ENCODE data around the gene RECK. TPM values are rescaled to one million over a fixed set of nuclear protein-coding genes. Genes with fewer than 3 reads are reported as not detected.

RECK gene
- total RNA-seq, 4 donors from 2014 or later = 14.3 to 37.7 (median 30.7) TPM

DNA sequence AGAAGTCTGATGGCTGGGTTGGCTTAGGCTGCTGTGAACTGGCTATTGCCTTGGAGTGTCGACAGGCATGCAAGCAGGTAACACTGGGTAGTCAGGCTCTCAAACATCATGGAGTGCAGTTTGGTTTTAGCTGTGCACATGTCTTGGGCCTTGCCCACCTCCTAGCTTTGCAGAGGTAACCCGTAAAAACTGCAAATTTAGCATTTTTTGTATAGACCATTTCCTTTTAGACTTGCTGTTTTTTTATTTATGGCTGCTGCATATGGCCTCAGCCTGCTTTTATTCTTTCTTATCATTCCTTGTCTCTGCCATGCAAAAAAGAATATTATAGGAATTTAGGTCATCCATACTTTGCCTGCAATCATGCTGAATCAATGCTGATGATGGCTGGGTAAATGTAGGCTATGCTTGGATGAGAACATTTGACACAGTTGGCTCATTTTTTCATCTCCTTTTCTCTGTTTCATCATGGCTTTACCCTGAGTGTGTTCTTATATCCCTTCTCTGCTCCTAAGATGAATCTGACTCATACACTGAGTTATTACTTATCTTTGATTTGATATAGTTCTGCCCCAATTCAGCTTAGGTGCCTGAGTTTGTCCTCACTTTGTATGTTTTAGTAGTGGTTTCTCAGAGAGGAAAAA is 27.2 kb downstream of the RECK start:
- H3K36me3 ChIP-seq = no peaks in the 10 kb centered on the region
- H3K4me3 ChIP-seq = no peak overlapping the region
- no peak overlapping the region for H3K27ac ChIP-seq
- no peak for DNase-seq
- H3K4me1 ChIP-seq = no peaks in the 10 kb centered on the region
- no peaks in the 10 kb centered on the region for H3K9me3 ChIP-seq
- intact Hi-C loops (cut with DNase I; ENCODE audit: low total_unique reads) = no loop called here
- no peaks in the 10 kb centered on the region for H3K27me3 ChIP-seq
- no peak for TF ChIP-seq POLR2A (IDR thresholded peaks at IDR 0.05)
- TF ChIP-seq, protein P1, sequence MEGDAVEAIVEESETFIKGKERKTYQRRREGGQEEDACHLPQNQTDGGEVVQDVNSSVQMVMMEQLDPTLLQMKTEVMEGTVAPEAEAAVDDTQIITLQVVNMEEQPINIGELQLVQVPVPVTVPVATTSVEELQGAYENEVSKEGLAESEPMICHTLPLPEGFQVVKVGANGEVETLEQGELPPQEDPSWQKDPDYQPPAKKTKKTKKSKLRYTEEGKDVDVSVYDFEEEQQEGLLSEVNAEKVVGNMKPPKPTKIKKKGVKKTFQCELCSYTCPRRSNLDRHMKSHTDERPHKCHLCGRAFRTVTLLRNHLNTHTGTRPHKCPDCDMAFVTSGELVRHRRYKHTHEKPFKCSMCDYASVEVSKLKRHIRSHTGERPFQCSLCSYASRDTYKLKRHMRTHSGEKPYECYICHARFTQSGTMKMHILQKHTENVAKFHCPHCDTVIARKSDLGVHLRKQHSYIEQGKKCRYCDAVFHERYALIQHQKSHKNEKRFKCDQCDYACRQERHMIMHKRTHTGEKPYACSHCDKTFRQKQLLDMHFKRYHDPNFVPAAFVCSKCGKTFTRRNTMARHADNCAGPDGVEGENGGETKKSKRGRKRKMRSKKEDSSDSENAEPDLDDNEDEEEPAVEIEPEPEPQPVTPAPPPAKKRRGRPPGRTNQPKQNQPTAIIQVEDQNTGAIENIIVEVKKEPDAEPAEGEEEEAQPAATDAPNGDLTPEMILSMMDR (IDR thresholded peaks at IDR 0.05) = no peak

DNA sequence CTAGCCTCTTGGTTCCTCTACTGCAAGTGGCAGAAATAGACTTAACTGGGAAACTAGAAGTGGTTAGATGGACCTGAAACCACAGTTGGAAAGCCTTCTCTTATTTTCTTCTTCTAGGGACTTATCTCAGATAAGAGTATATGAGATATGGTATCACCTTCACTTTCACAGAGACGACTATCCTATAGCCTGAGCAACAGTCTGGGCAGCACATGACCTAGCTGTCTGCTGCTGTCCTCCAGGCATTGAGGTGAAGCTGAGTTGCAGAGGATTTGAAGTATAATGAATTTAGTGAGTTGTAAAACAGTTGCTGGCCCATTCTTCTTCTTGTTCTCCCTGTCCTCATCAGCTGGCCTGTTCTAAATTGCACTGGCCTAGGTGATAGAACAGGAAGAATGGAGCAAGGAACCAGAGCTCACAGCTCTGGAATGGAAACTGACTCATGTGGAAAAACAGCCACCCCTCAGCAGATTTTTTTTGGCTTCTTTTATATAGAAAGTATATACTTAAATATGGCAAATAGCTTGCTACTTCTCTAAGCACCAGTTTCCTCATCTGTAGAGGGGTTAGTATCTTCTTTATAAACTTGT is 27.8 kb downstream of the RECK start:
- intact Hi-C loops (cut with DNase I; ENCODE audit: low total_unique reads) = no loop called here
- H3K4me1 ChIP-seq = no peaks in the 10 kb centered on the region
- DNase-seq = no peak
- H3K27me3 ChIP-seq = no peaks in the 10 kb centered on the region
- no peaks in the 10 kb centered on the region for H3K9me3 ChIP-seq
- TF ChIP-seq POLR2A (IDR thresholded peaks at IDR 0.05) = no peak
- TF ChIP-seq, protein P1 (IDR thresholded peaks at IDR 0.05) = no peak
- H3K36me3 ChIP-seq = no peaks in the 10 kb centered on the region
- H3K27ac ChIP-seq = no peak overlapping the region
- no peak overlapping the region for H3K4me3 ChIP-seq

DNA sequence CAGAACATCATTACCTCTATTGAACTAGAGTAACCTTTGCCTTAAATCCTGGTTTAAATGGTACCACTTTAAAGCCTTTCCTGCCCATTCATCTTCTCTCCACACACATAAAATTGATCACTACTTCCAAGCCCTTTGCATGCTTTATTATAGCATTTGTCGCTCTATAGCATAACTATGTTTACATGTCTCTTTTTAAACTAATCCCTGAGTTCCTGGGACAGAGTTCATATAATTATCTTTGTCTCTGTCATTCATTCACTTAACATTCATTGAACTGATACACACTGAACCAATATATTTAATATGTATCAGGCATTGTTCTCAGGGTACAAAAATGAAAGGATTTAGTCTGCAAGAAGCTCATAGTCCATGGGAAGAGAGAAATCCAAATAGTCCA is 37.3 kb downstream of the RECK start:
- Histone ChIP-seq H3K27ac (peak overlapping the region; percentile 6 to 43), H3K4me3 (no peak overlapping the region), H3K9me3 (no peaks in the 10 kb centered on the region), H3K27me3 (no peaks in the 10 kb centered on the region), H3K36me3 (no peaks in the 10 kb centered on the region), H3K4me1 (peaks cover 6 to 8% of the 10 kb centered on the region in 2 donors)
- no peak for DNase-seq
- intact Hi-C loops (cut with DNase I; ENCODE audit: low total_unique reads) = no loop called here
- TF ChIP-seq POLR2A (IDR thresholded peaks at IDR 0.05) = no peak
- TF ChIP-seq, protein P1 (IDR thresholded peaks at IDR 0.05) = no peak

DNA sequence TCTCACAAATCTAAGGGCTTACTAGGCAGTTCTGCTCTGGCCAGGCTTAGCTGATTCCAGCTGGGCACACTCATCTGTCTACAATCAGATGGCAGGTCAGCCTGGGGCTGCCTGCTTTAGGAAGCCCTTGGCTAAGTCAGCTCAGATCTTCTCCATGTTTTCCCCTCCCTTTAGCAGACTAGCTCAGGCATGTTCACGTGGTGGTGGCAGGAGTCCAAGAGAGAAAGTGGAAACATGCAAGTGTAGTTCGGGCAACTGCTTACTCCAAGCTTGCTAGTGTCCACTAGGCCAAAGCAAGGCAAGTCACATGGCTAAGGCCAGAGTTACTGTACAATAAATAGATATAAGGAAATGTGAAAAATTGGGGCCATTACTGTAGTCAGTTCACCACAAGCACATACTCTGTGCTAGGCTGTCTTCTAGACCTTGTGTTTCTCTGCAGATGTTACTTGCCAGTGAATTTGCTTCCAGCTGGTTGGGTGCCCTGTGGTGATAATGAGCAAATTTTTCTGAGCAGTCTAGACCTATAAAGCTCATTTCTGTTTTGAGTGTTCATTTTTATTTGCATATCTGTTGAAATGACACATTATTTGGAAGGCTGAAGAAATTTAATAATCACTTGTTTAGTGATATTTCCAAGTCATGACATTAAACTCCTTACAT is 38.3 kb downstream of the RECK start:
- H3K4me1 ChIP-seq = peaks cover 6 to 8% of the 10 kb centered on the region in 2 donors
- intact Hi-C loops (cut with DNase I; ENCODE audit: low total_unique reads) = no loop called here
- no peaks in the 10 kb centered on the region for H3K27me3 ChIP-seq
- no peaks in the 10 kb centered on the region for H3K9me3 ChIP-seq
- peak overlapping the region; percentile 6 to 43 for H3K27ac ChIP-seq
- TF ChIP-seq, protein P1 (IDR thresholded peaks at IDR 0.05) = no peak
- TF ChIP-seq POLR2A (IDR thresholded peaks at IDR 0.05) = no peak
- H3K4me3 ChIP-seq = no peak overlapping the region
- peak; percentile 82 to 88 for DNase-seq
- no peaks in the 10 kb centered on the region for H3K36me3 ChIP-seq

DNA sequence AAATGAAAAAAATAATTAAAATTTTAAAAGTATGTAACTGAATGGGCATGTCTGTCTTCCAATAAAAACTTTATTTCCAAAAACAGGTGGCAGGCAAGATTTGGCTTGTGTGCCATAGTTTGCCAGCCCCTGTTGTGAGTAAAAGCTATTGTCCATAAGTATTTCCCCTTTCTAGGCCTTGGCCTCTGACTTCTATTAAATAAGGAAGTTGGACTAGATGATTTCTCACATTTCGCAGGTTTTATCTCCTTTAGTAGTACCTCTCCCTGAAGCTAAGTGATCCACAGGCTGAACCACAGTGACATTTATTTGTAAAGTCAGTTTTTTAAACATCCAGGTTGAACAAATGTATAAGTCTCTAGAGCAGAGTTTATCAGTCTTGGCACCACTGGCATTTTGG is 41.3 kb downstream of the RECK start:
- no peak for DNase-seq
- Histone ChIP-seq H3K4me1 (peaks cover 6 to 8% of the 10 kb centered on the region in 2 donors), H3K9me3 (no peaks in the 10 kb centered on the region), H3K27me3 (no peaks in the 10 kb centered on the region), H3K27ac (no peak overlapping the region), H3K36me3 (no peaks in the 10 kb centered on the region), H3K4me3 (no peak overlapping the region)
- intact Hi-C loops (cut with DNase I; ENCODE audit: low total_unique reads) = no loop called here
- no peak for TF ChIP-seq POLR2A (IDR thresholded peaks at IDR 0.05)
- TF ChIP-seq, protein P1 (IDR thresholded peaks at IDR 0.05) = no peak

Data from uterus (tissue), 4 donors.